HG02763 (cell line): ENCODE data around the gene MYEOV.

Source experiments
- ATAC-seq: cut with Tn5 transposase; IDR thresholded peaks from one replicate; pipeline ENCODE4 v1.9.1; 2021; ENCODE audit warnings: mild to moderate bottlenecking, moderate library complexity; ENCODE audit not compliant: unreplicated experiment

MYEOV gene

GRCh38 chr11:69286374-69287371, 7.3 kb upstream of the MYEOV start:
- no peak for ATAC-seq

- ATAC-seq = no peak
These were observed 5.7 kb upstream of the MYEOV start for GRCh38 chr11:69287968-69288882.

GRCh38 chr11:69288883-69289242, 5.1 kb upstream of the MYEOV start:
- no peak for ATAC-seq

GRCh38 chr11:69290806-69291205, 3.1 kb upstream of the MYEOV start:
- no peak for ATAC-seq

- no peak for ATAC-seq
These were observed 2.4 kb upstream of the MYEOV start for GRCh38 chr11:69291459-69292110.

- ATAC-seq = no peak
These were observed 1.7 kb upstream of the MYEOV start for GRCh38 chr11:69292221-69292648.

GRCh38 chr11:69293087-69293486, 868 bp upstream of the MYEOV start:
- no peak for ATAC-seq

- ATAC-seq = no peak
These were observed 670 bp downstream of the MYEOV start for GRCh38 chr11:69294571-69295078.

GRCh38 chr11:69295079-69295994, 1.4 kb downstream of the MYEOV start:
- no peak for ATAC-seq

- ATAC-seq = no peak
These were observed 2.3 kb downstream of the MYEOV start for GRCh38 chr11:69295995-69296889.

- ATAC-seq = peak; percentile 53
These were observed 3.2 kb downstream of the MYEOV start for GRCh38 chr11:69296890-69297786.

GRCh38 chr11:69297787-69298266, 3.9 kb downstream of the MYEOV start:
- no peak for ATAC-seq

- ATAC-seq = peak; percentile 51
These were observed 4.5 kb downstream of the MYEOV start for GRCh38 chr11:69298267-69299022.

- no peak for ATAC-seq
These were observed 5.1 kb downstream of the MYEOV start for GRCh38 chr11:69299023-69299461.

GRCh38 chr11:69299572-69299971, 5.6 kb downstream of the MYEOV start:
- no peak for ATAC-seq

GRCh38 chr11:69300120-69301060, 6.4 kb downstream of the MYEOV start:
- ATAC-seq = no peak
